ENCODE data around the gene COL5A3.

GRCh38 chr19:9956956-9957355 lies 53.3 kb downstream of the COL5A3 start:
- TF ChIP-seq CTCF (IDR thresholded peaks at IDR 0.05) (no peak), POLR2A (IDR thresholded peaks at IDR 0.05) (no peak), EP300 (IDR thresholded peaks at IDR 0.05) (no peak), POLR2AphosphoS5 (IDR thresholded peaks at IDR 0.05) (no peak)

Data from upper lobe of left lung (tissue), 4 donors.